Endodermal cell (in vitro differentiated cells): ENCODE results near the gene RNF220. TPM values are rescaled to one million over a fixed set of nuclear protein-coding genes. Genes with fewer than 3 reads are reported as not detected.
A peak's percentile ranks its signal among the peaks of the same experiment; 100 is the strongest.

Source experiments
- DNase-seq: peaks from one replicate; pipeline ENCODE4 v3.0.0-alpha.2; 2017
- H3K27ac ChIP-seq: 2 replicates; pipeline ENCODE4 v1.5.1; 2013; ENCODE audit warnings: mild to moderate bottlenecking, low read depth, low read length, moderate library complexity
- H3K27me3 ChIP-seq: 2 replicates; pipeline ENCODE4 v1.6.1; 2013; ENCODE audit warnings: mild to moderate bottlenecking, low read length, moderate library complexity; ENCODE audit not compliant: insufficient read depth, control insufficient read depth, poor library complexity, severe bottlenecking
- H3K36me3 ChIP-seq: 2 replicates; pipeline ENCODE4 v1.7.0; 2013; ENCODE audit warnings: mild to moderate bottlenecking, low read length, moderate library complexity; ENCODE audit not compliant: control insufficient read depth, insufficient read depth
- H3K4me1 ChIP-seq: one replicate; pipeline ENCODE4 v1.7.0; 2013; ENCODE audit warnings: low read length; ENCODE audit not compliant: control insufficient read depth, insufficient read depth
- H3K4me3 ChIP-seq: 2 replicates; pipeline ENCODE4 v1.5.1; 2013; ENCODE audit warnings: mild to moderate bottlenecking, low read length, moderate library complexity
- H3K9ac ChIP-seq: 2 replicates; pipeline ENCODE4 v1.6.1; 2013; ENCODE audit warnings: mild to moderate bottlenecking, low read length, moderate library complexity; ENCODE audit not compliant: poor library complexity, severe bottlenecking; ENCODE audit errors: extremely low read depth
- H3K9me3 ChIP-seq: 2 replicates; pipeline ENCODE4 v1.6.1; 2013; ENCODE audit warnings: mild to moderate bottlenecking, low read length, moderate library complexity; ENCODE audit not compliant: control insufficient read depth
- H3K27ac Mint-ChIP-seq: 2 replicates; pipeline ENCODE4 v1.8.0; 2020; ENCODE audit warnings: mixed read lengths
- H3K27me3 Mint-ChIP-seq: 2 replicates; pipeline ENCODE4 v1.8.0; 2021; ENCODE audit warnings: mild to moderate bottlenecking, mixed read lengths; ENCODE audit not compliant: insufficient read depth
- H3K36me3 Mint-ChIP-seq: 2 replicates; pipeline ENCODE4 v1.8.0; 2020; ENCODE audit warnings: low read depth, mixed read lengths
- H3K4me1 Mint-ChIP-seq: 2 replicates; pipeline ENCODE4 v1.8.0; 2020; ENCODE audit warnings: mixed read lengths
- H3K4me3 Mint-ChIP-seq: 2 replicates; pipeline ENCODE4 v1.8.0; 2020; ENCODE audit warnings: mild to moderate bottlenecking, moderate library complexity, mixed read lengths
- H3K9me3 Mint-ChIP-seq: 2 replicates; pipeline ENCODE4 v1.8.0; 2020; ENCODE audit warnings: mild to moderate bottlenecking, mixed read lengths
- CTCF ChIP-seq: fragments of 200-600 bp; sonication (generic); conservative IDR thresholded peaks from 2 replicates; pipeline ENCODE4 v1.5.0; 2021; ENCODE audit warnings: antibody characterized with exemption, mild to moderate bottlenecking
- WGBS, 2 experiments: methylation state at CpG; one replicate each; pipeline versions ENCODE4 v1.1.5 to v1.1.7; 2013; ENCODE audit warnings: missing lambda C conversion rate in 2 of 2, mixed read lengths in 1 of 2; ENCODE audit not compliant: insufficient coverage in 1 of 2, insufficient read length in 1 of 2; 5-methylcytosine and 5-hydroxymethylcytosine counted together
- total RNA-seq, 2 donors: library from RNA; stranded (reverse); fragmentation: NEBNext Ultra II Directional in 1 of 2; extraction: Animal tissue kit (Norgen Biotek cat#: 25700) in 1 of 2; gene quantifications; 2 replicates in 1 of 2; 3 replicates in 1 of 2; pipeline ENCODE4 v1.2.1, GENCODE V29; 2021

Gene RNF220
- total RNA-seq, 2 donors from 2014 or later = 94.6 to 95.5 TPM

GRCh38 chr1:44635439-44635838 lies 230.4 kb downstream of the RNF220 start:
- no peak overlapping the region for H3K4me3 ChIP-seq
- H3K4me1 Mint-ChIP-seq = peaks cover 20% of the 10 kb centered on the region
- peaks cover 55% of the 10 kb centered on the region for H3K36me3 Mint-ChIP-seq
- H3K9me3 Mint-ChIP-seq = no peaks in the 10 kb centered on the region
- no peak for TF ChIP-seq CTCF
- peaks cover 64% of the 10 kb centered on the region for H3K36me3 ChIP-seq
- H3K27me3 ChIP-seq = no peaks in the 10 kb centered on the region
- peak overlapping the region; percentile 83 for H3K27ac ChIP-seq
- H3K4me3 Mint-ChIP-seq = no peak overlapping the region
- H3K27ac Mint-ChIP-seq = no peak overlapping the region
- peaks cover 6% of the 10 kb centered on the region for H3K4me1 ChIP-seq
- H3K9me3 ChIP-seq = no peaks in the 10 kb centered on the region
- 96% methylated on average over 3 to 9 of the region's 9 CpGs for WGBS, 2 experiments
- H3K27me3 Mint-ChIP-seq = no peaks in the 10 kb centered on the region
- no peak for DNase-seq
- H3K9ac ChIP-seq = no peak overlapping the region

- H3K4me3 Mint-ChIP-seq = no peak overlapping the region
- Histone ChIP-seq H3K4me1 (peaks cover 6% of the 10 kb centered on the region), H3K36me3 (peaks cover 72% of the 10 kb centered on the region), H3K4me3 (no peak overlapping the region), H3K27ac (peak overlapping the region; percentile 83), H3K27me3 (no peaks in the 10 kb centered on the region), H3K9ac (no peak overlapping the region), H3K9me3 (no peaks in the 10 kb centered on the region)
- DNase-seq = no peak
- no peak for TF ChIP-seq CTCF
- H3K4me1 Mint-ChIP-seq = peaks cover 20% of the 10 kb centered on the region
- WGBS, 2 experiments = 93 to 96% methylated on average over 14 of the region's 14 CpGs
- H3K27me3 Mint-ChIP-seq = no peaks in the 10 kb centered on the region
- H3K9me3 Mint-ChIP-seq = no peaks in the 10 kb centered on the region
- peaks cover 60% of the 10 kb centered on the region for H3K36me3 Mint-ChIP-seq
- no peak overlapping the region for H3K27ac Mint-ChIP-seq
These were observed 231.1 kb downstream of the RNF220 start for GRCh38 chr1:44636083-44636687.

- Histone ChIP-seq H3K9ac (no peak overlapping the region), H3K36me3 (peaks cover 78% of the 10 kb centered on the region), H3K27ac (peak overlapping the region; percentile 83), H3K27me3 (no peaks in the 10 kb centered on the region), H3K9me3 (no peaks in the 10 kb centered on the region), H3K4me3 (no peak overlapping the region), H3K4me1 (peaks cover 6% of the 10 kb centered on the region)
- WGBS, 2 experiments = 92 to 97% methylated on average over 13 of the region's 13 CpGs
- no peak for DNase-seq
- Mint-ChIP-seq H3K4me3 (no peak overlapping the region), H3K9me3 (no peaks in the 10 kb centered on the region), H3K4me1 (peaks cover 20% of the 10 kb centered on the region), H3K27ac (peak overlapping the region; percentile 62), H3K27me3 (no peaks in the 10 kb centered on the region), H3K36me3 (peaks cover 66% of the 10 kb centered on the region)
- TF ChIP-seq CTCF = no peak
These were observed 231.9 kb downstream of the RNF220 start for GRCh38 chr1:44636688-44637598.
